ENCODE results near the gene MALRD1. TPM values are rescaled to one million over a fixed set of nuclear protein-coding genes. Genes with fewer than 3 reads are reported as not detected.

The MALRD1 gene
- total RNA-seq, 4 donors from 2014 or later, result 58.6 to 357 (median 249) TPM

DNA sequence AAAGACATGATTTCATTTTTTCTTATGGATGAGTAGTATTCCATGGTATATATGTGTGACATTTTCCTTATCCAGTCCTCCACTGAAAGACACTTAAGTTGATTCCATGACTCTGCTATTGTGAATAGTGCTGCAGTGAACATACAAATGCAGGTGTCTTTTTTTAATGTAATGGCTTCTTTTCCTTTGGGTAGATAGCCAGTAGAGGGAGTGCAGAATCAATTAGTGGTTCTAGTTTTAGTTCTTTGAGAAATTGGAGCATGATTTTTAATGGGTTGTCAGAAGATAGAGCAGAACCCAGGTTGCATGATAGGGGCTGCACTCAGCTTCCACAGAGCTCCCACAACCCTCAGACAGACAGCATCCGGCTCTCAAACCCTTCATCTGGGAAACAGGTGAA lies 614.7 kb downstream of the MALRD1 start:
- DNase-seq, result no peak
- Histone ChIP-seq H3K4me3 (no peak overlapping the region), H3K9me3 (no peaks in the 10 kb centered on the region), H3K4me1 (no peaks in the 10 kb centered on the region), H3K36me3 (no peaks in the 10 kb centered on the region), H3K27ac (no peak overlapping the region), H3K27me3 (no peaks in the 10 kb centered on the region)
- TF ChIP-seq POLR2A (IDR thresholded peaks at IDR 0.05), result no peak
- TF ChIP-seq CTCF (IDR thresholded peaks at IDR 0.05), result no peak

- Histone ChIP-seq H3K27me3 (no peaks in the 10 kb centered on the region), H3K36me3 (no peaks in the 10 kb centered on the region), H3K9me3 (no peaks in the 10 kb centered on the region), H3K4me3 (no peak overlapping the region), H3K4me1 (no peaks in the 10 kb centered on the region), H3K27ac (no peak overlapping the region)
- TF ChIP-seq POLR2A (IDR thresholded peaks at IDR 0.05), result no peak
- TF ChIP-seq CTCF (IDR thresholded peaks at IDR 0.05), result no peak
- DNase-seq, result no peak
These were observed 619.5 kb downstream of the MALRD1 start for GRCh38 chr10:19668116-19668515.

DNA sequence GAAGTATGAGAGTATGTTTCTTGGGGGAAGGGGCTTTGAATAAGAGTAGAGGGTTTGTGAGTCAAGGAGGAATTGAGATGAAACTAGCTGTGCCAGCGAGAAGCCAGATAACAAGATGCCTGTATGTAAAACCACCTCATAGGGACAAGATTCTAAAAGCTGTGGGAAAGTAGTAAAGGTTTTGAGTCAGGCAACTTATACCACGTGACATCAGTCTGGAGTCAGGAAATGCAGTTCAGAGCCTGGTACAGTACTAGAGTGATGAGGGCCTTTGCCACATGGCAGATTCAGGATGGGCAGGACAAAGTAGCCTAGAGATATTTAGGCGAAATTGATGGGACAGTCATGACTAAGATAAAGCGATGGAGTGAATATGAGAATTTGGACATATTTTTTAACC lies 627.5 kb downstream of the MALRD1 start:
- no peaks in the 10 kb centered on the region for H3K4me1 ChIP-seq
- no peaks in the 10 kb centered on the region for H3K9me3 ChIP-seq
- DNase-seq, result no peak
- no peaks in the 10 kb centered on the region for H3K27me3 ChIP-seq
- no peaks in the 10 kb centered on the region for H3K36me3 ChIP-seq
- no peak overlapping the region for H3K4me3 ChIP-seq
- TF ChIP-seq POLR2A (IDR thresholded peaks at IDR 0.05) (no peak), CTCF (IDR thresholded peaks at IDR 0.05) (no peak)
- H3K27ac ChIP-seq, result no peak overlapping the region

DNA sequence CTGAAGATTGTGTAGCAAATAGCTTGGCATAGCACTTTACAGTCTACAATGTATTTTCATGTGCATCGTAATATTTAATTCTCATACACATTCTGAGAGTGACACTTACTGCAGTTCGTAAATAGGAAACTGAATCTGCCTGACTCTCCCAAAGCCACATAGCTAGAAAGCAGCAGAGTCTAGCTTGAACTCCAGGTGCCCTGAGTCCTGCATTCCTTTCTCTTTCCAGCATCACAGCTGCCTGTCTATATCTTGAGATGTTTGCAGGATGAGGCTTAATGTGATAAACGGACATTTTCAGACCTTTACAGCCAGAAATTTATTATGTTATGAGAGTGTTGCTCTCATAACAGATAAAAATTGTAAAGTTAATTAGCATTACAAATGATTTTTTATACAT lies 634.8 kb downstream of the MALRD1 start:
- Histone ChIP-seq H3K36me3 (no peaks in the 10 kb centered on the region), H3K27ac (no peak overlapping the region), H3K9me3 (no peaks in the 10 kb centered on the region), H3K27me3 (no peaks in the 10 kb centered on the region), H3K4me1 (no peaks in the 10 kb centered on the region), H3K4me3 (no peak overlapping the region)
- TF ChIP-seq CTCF (IDR thresholded peaks at IDR 0.05), result no peak
- DNase-seq, result no peak

DNA sequence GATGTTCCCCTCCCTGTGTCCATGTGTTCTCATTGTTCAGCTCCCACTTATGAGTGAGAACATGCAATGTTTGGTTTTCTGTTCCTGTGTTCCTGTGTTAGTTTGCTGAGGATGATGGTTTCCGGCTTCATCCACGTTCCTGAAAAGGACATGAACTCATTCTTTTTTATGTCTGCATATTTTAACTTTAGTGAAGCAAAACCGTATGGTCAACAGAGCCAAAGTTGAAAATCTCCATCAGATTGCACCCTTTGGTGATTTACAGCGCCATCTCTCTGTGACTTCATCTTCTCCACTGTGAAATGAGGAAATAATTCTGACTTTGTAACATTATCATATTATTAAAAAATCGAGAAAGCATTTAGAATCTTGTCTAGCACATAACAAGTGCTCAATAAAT lies 635.4 kb downstream of the MALRD1 start:
- no peak for DNase-seq
- Histone ChIP-seq H3K27ac (no peak overlapping the region), H3K4me1 (no peaks in the 10 kb centered on the region), H3K27me3 (no peaks in the 10 kb centered on the region), H3K36me3 (no peaks in the 10 kb centered on the region), H3K9me3 (no peaks in the 10 kb centered on the region), H3K4me3 (no peak overlapping the region)
- TF ChIP-seq CTCF (IDR thresholded peaks at IDR 0.05) (peak in 1 of 6 experiments; percentile 15), POLR2A (IDR thresholded peaks at IDR 0.05) (no peak)

GRCh38 chr10:19688344-19688743 lies 639.7 kb downstream of the MALRD1 start:
- no peak overlapping the region for H3K4me3 ChIP-seq
- DNase-seq, result no peak
- TF ChIP-seq CTCF (IDR thresholded peaks at IDR 0.05), result no peak
- TF ChIP-seq POLR2A (IDR thresholded peaks at IDR 0.05), result no peak

More at GRCh38 chr10:19688344-19688743, 639.7 kb downstream of the MALRD1 start:
- Histone ChIP-seq H3K4me1 (no peaks in the 10 kb centered on the region), H3K27me3 (no peaks in the 10 kb centered on the region), H3K36me3 (peaks cover 0 to 6% (median 0%) of the 10 kb centered on the region in 3 donors), H3K9me3 (no peaks in the 10 kb centered on the region), H3K27ac (no peak overlapping the region)

All from Peyer's patch (tissue), 4 donors.